ENCODE measurements around the gene NUCKS1. TPM values are rescaled to one million over a fixed set of nuclear protein-coding genes. Genes with fewer than 3 reads are reported as not detected.

Gene NUCKS1
- total RNA-seq, 1 experiment from 2014 or later: 319 TPM

- Histone ChIP-seq H3K27me3 (ENCODE audit: insufficient read depth, low read depth) (no peaks in the 10 kb centered on the region), H2AFZ (no peak overlapping the region), H3K36me3 (ENCODE audit: low read depth) (no peaks in the 10 kb centered on the region), H3F3A (ENCODE audit: insufficient read depth, low read depth) (no peaks in the 10 kb centered on the region; the same call in 1 of the 2 replicates), H3K4me2 (no peak overlapping the region), H3K9me2 (ENCODE audit: insufficient read depth) (no peaks in the 10 kb centered on the region), H4K20me1 (ENCODE audit: insufficient read depth) (no peaks in the 10 kb centered on the region), H3K4me3 (no peak overlapping the region), H3K9me3 (ENCODE audit: insufficient read depth, low read depth) (no peaks in the 10 kb centered on the region), H3K79me2 (ENCODE audit: low read depth) (no peaks in the 10 kb centered on the region), H3K27ac (no peak overlapping the region), H3K4me1 (replicated peaks; ENCODE audit: insufficient read depth) (no peaks in the 10 kb centered on the region)
- BruUV-seq (replicated peaks): no TSS peak
- no peak for DNase-seq
- ChIA-PET CTCF (interaction anchor here (0.6 kb wide), 1 partner anchor 242 kb away, joined by 3 read pairs; no protein-coding TSS in a partner anchor), POLR2A (ENCODE audit: unreplicated experiment) (no interaction called here)
- intact Hi-C loops (cut with micrococcal nuclease; ENCODE audit: unreplicated experiment): no loop called here
- TF ChIP-seq EZH2 (IDR thresholded peaks at IDR 0.05; ENCODE audit: low read depth): no peak
Measured at GRCh38 chr1:205785446-205785845, 35.5 kb upstream of the NUCKS1 start.

GRCh38 chr1:205783904-205784303, 33.9 kb upstream of the NUCKS1 start:
- no peaks in the 10 kb centered on the region for H3F3A ChIP-seq (ENCODE audit: insufficient read depth, low read depth)
- POLR2A ChIA-PET (ENCODE audit: unreplicated experiment): no interaction called here
- H3K4me1 ChIP-seq (replicated peaks; ENCODE audit: insufficient read depth): no peaks in the 10 kb centered on the region
- H3K9me3 ChIP-seq (ENCODE audit: insufficient read depth, low read depth): no peaks in the 10 kb centered on the region
- no peak overlapping the region for H3K4me3 ChIP-seq
- H3K27ac ChIP-seq: no peak overlapping the region
- TF ChIP-seq EZH2 (IDR thresholded peaks at IDR 0.05; ENCODE audit: low read depth) (no peak), CTCF (conservative IDR thresholded peaks at IDR 0.05) (no peak)
- no TSS peak for BruUV-seq (replicated peaks)
- CTCF ChIA-PET: no interaction called here
- no peak overlapping the region for H2AFZ ChIP-seq
- H3K9me2 ChIP-seq (ENCODE audit: insufficient read depth): no peaks in the 10 kb centered on the region
- intact Hi-C loops (cut with micrococcal nuclease; ENCODE audit: unreplicated experiment): no loop called here
- no peaks in the 10 kb centered on the region for H4K20me1 ChIP-seq (ENCODE audit: insufficient read depth)
- no peaks in the 10 kb centered on the region for H3K79me2 ChIP-seq (ENCODE audit: low read depth)
- peak in 1 of 2 experiments; percentile 12 for DNase-seq
- H3K36me3 ChIP-seq (ENCODE audit: low read depth): no peaks in the 10 kb centered on the region
- no peaks in the 10 kb centered on the region for H3K27me3 ChIP-seq (ENCODE audit: insufficient read depth, low read depth)
- H3K4me2 ChIP-seq: no peak overlapping the region

- H3K4me3 ChIP-seq: no peak overlapping the region
- no peak overlapping the region for H3K4me2 ChIP-seq
- no peaks in the 10 kb centered on the region for H3K79me2 ChIP-seq (ENCODE audit: low read depth)
- CTCF ChIA-PET: no interaction called here
- intact Hi-C loops (cut with micrococcal nuclease; ENCODE audit: unreplicated experiment): no loop called here
- DNase-seq: no peak
- H3K27ac ChIP-seq: no peak overlapping the region
- no peaks in the 10 kb centered on the region for H3K27me3 ChIP-seq (ENCODE audit: insufficient read depth, low read depth)
- no peaks in the 10 kb centered on the region for H3K9me2 ChIP-seq (ENCODE audit: insufficient read depth)
- H3K36me3 ChIP-seq (ENCODE audit: low read depth): no peaks in the 10 kb centered on the region
- POLR2A ChIA-PET (ENCODE audit: unreplicated experiment): no interaction called here
- BruUV-seq (replicated peaks): no TSS peak
- H2AFZ ChIP-seq: no peak overlapping the region
- H3K9me3 ChIP-seq (ENCODE audit: insufficient read depth, low read depth): no peaks in the 10 kb centered on the region
- no peaks in the 10 kb centered on the region for H3K4me1 ChIP-seq (replicated peaks; ENCODE audit: insufficient read depth)
- no peaks in the 10 kb centered on the region for H3F3A ChIP-seq (ENCODE audit: insufficient read depth, low read depth)
- no peaks in the 10 kb centered on the region for H4K20me1 ChIP-seq (ENCODE audit: insufficient read depth)
- TF ChIP-seq EZH2 (IDR thresholded peaks at IDR 0.05; ENCODE audit: low read depth): no peak
- TF ChIP-seq CTCF (conservative IDR thresholded peaks at IDR 0.05): no peak
Measured at GRCh38 chr1:205783433-205783795, 33.4 kb upstream of the NUCKS1 start.

Measured in PC-9 (cell line).